GM19372 (cell line): ENCODE results near the gene TSPAN15.
A peak's percentile ranks its signal among the peaks of the same experiment; 100 is the strongest.

Experiments used
- ATAC-seq: cut with Tn5 transposase; IDR thresholded peaks from one replicate; pipeline ENCODE4 v1.9.1; 2021; ENCODE audit warnings: mild to moderate bottlenecking, low read depth, moderate library complexity; ENCODE audit not compliant: unreplicated experiment

TSPAN15 gene

GRCh38 chr10:69451209-69451783, at the start of gene TSPAN15:
TSS of gene TSPAN15 (plus strand) at chr10:69451465. CDS start at chr10:69451595, 130 bp downstream.
- ATAC-seq = peak; percentile 82

DNA sequence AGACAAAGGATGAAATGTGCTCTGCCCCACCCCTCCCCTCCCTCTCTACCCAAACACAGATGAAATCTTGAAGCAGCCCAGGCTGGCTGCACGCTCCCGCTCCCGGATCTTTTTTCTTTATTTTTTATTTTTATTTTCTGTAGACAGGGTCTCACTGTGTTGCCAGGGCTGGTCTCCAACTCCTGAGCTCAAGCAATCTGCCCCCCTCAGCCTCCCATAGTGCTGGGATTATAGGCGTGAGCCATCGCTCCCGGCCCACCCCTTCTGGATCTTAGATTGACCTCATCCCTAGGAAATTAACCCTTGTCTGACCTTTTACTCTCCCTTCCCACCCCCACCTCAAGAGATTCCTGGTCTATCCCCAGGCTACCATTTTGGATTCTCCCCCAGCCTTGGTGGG, 48.9 kb upstream of the TSPAN15 start:
- no peak for ATAC-seq

- no peak for ATAC-seq
Observed at GRCh38 chr10:69403066-69403465, 48.2 kb upstream of the TSPAN15 start.

DNA sequence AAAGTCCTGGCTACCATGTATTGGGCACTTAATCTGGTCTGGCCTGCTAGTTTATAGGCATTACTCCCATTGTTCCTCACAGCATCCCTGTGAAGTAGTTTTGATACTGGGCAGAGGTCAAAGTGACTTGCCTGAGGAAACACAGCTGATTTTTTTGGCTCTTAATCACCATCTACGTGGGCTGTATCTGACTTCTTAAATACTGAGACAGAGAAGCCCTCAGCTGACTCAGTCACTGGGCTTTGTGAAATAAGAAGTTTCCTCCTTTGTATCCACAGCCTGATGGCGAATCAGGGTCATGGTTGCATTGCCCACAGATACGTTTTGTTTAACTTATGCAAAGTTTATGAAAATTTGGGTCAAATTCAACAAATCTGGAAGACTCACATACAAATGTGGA, 47.7 kb upstream of the TSPAN15 start:
- ATAC-seq = no peak

DNA sequence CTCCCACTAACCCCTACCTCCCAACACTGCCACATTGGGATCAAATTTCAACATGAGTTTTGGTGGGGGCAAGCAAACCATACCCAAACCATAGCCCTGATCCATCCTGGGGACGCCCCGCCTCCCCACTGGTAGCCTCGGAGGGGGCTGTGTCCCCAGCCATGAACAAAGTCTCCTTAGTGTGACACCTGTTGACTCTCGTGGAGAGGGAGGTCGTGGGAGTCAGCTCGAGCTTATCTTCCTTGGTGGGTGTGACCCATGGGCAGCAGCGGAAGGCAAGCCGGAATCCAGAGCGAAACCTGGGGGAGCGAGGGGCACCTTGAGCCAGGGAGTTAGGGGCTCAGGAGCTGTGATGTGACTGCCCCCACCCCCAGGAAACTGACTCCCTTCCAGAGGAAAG, 46.5 kb upstream of the TSPAN15 start:
- no peak for ATAC-seq

DNA sequence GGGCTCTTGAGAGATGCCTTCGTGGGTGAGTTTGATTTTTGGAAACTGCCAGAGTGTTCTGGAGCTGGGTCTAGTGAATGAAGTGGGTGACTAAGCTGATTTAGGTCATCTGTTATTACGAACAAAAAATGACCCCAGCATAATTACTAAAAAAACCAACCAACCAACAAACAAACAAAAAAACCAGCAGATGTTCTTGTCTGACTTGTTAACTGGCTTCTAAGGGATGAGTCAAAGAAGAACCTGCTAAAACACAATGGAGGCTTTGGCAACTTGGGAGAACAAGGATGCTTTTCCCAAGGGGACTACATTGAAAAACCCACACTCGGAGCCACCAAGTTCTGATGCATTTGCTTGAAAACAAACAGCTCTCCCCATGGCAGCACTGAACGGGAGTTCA, 46.0 kb upstream of the TSPAN15 start:
- ATAC-seq = no peak

DNA sequence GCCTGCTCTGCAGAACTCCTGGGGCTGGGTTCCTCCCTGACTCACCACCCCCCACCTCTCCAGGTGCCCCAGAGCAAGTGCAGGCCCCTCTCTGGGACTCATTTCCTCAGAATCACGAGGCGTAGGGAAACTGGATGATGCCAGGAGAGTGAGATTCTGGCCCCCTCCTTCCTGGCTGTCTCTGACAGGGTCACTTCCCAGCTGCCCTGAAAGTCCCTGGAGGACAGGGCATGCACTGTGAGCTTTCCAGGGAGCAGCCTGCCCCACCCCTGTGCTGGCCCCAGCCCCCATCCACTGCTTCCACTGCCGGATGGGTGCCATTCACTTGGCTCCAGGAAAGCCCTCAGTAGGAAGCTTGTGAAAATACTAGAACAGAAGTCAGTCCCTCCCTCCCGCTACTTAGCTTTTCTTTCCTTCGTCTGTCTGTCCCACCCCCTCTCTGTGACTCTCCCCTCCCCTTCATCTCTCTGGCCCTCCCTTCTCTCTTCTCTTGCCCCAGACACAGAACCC, 44.9 kb upstream of the TSPAN15 start:
- no peak for ATAC-seq

- ATAC-seq = no peak
Observed at GRCh38 chr10:69406816-69407580, 44.3 kb upstream of the TSPAN15 start.

DNA sequence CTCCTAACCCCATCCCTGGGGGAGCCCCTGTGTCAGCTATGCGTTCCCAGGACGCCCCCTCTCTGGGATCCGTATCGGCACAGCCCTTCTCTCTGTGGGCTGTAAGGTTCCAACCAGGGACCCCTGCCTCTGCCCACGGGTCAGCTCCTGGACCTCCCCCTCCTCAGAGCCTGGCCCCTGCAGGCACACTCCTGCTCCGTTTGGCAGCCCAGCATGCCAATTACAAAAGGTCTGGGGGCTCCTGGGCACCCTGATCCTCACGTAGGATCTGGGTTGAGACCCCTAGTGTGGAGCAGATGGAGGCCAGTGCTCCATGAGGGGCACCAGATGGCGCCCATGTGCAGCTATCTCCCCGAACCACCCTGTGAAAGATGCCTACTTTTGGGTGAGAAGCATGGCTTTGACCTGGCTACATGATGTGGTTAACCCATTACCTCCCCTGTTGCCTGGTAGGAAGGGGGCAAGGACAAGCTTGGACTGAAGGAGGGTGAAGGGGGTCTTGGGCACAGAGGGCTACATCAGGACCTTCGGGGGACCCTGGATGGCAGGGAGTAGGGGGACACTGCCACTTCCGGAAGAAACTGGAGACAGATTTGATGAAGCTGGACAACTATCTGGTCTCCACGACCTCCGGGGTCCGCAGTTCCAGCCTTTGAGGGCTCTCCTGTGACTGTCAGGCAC, 43.5 kb upstream of the TSPAN15 start:
- ATAC-seq = no peak

- peak; percentile 88 for ATAC-seq
Observed at GRCh38 chr10:69408318-69409175, 42.7 kb upstream of the TSPAN15 start.

GRCh38 chr10:69409176-69409495, 42.1 kb upstream of the TSPAN15 start:
- ATAC-seq = no peak

DNA sequence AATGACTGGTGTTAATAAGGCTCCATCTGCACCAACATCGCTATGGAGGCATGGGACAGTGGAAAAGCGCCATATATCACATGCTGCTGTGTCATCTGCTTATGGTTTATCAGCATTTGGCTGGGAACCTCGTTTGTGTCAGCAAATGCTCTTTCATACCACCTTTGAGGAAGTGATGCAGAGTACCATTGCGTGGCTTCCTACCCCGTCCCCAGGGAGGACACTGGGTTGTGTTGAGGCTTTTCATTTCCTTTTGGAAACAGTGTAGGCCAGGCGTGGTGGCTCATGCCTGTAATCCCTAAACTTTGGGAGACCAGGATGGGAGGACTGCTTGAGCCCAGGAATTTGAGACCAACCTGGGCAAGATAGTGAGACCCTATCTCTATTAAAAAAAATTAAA, 41.3 kb upstream of the TSPAN15 start:
- ATAC-seq = no peak

- no peak for ATAC-seq
Observed at GRCh38 chr10:69410487-69410886, 40.8 kb upstream of the TSPAN15 start.

DNA sequence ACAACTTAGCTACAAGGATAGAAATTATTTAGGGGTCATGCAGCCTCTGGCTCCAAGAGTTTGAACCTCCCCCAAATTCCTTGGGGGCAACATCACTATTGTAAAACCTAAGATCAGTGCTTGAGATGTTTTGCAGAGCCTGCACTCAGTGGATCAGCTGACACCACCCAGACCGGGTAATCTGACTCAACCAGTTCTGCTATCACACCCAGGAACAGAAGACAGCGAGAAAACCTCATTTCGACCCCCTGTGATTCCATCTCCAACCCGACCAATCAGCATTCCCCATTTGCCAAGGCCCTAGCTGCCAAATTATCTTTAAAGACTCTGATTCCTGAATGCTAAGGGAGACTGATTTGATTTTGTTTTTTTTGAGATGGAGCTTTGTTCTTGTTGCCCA, 39.8 kb upstream of the TSPAN15 start:
- no peak for ATAC-seq

DNA sequence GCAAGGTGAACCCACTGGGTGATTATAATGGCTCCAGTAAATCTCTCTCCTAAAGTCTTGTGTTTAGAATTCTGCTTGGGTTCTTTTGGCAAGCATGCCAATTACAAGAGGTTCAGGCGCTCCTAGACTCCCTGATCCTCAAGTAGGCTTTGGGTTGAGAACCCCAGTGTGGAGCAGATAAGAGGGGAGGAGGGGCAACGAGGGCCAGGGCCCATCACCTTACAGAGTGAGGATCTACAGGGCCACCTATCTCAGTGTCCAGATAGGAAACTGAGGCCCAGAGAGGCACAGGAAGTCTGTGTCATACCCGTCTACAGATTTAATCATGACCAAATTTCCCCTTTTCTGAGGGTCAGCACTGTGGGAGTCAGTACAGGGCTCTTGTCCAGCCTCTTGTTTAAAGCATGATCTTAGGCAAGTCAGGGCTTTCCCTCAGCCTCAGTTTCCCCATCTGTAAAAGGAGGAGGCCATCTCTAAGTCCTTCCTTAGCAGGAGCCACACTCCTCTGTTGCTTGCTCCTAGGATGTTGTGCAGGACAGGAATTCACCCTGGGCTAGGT, 39.0 kb upstream of the TSPAN15 start:
- ATAC-seq = no peak

- ATAC-seq = no peak
Observed at GRCh38 chr10:69413221-69413865, 37.9 kb upstream of the TSPAN15 start.

DNA sequence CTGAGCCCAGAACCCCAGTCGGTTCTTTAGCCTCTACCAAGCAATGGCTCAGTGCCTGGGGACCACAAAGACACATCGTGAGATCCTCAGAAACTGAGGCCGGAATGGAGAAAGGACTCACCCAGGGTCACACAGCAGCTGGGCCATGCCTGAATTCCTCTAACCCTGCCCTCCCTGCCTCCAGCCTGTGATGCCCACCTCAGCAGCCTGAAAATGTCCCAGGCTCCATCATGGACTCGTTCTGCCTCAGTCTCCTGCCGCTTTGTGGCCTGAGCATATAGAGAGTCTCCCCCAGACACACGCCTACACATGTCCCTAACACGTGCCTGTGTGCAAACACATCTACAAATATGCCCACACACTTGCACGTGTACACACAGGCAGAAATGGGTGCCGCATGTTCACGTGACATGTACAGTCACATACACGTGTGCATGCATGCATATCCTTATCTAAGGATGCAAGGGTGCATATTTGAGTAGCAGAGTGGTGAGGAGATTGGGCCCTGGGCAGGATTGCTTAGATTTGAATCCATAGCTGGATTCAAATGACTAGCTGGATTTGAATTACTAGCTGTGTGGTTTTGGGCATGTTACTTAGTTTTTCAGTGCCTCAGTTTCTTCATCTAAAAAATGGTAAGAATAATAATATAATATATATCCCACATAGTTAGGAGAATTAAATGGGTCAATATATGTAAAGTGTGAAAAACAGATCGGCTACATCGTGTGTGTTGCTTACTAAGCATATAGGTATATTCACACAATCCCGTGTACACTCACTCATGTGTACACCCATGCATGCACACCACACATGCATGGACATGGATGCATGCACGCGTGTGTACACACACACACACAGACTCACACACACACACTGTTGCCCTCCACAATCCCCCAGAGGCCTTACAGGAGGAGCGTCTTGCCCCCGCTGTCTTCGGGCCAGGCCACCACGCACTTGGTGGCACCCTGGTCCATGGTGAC, 36.9 kb upstream of the TSPAN15 start:
- no peak for ATAC-seq

GRCh38 chr10:69415049-69415448, 36.2 kb upstream of the TSPAN15 start:
- no peak for ATAC-seq

DNA sequence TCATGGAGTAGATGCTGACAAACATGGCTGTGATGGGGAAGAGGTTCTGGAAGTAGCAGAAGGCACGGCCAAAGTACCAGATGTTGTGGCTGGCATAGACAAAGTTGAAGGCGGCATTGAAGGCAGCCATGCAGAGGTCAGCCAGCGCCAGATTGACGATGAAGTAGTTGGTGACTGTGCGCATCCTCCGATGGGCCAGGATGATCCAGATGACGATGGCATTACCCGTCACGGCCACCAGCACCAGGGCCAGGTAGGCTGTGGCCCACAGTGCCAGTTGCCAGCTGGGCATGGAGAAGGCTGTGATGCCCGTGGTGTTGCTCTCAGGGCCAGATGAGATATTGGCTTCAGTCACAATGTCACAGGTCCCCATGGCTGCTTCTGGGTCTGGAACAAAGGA, 35.3 kb upstream of the TSPAN15 start:
- ATAC-seq = no peak
